ENCODE results near the gene DLX2. TPM values are rescaled to one million over a fixed set of nuclear protein-coding genes. Genes with fewer than 3 reads are reported as not detected.
"Not testable (repeated sequence)": the region's sequence is repeated elsewhere in the genome, so short reads cannot be mapped to it uniquely, and the experiment has no call there.

The DLX2 gene
- total RNA-seq, result not detected in 2 replicates

DNA sequence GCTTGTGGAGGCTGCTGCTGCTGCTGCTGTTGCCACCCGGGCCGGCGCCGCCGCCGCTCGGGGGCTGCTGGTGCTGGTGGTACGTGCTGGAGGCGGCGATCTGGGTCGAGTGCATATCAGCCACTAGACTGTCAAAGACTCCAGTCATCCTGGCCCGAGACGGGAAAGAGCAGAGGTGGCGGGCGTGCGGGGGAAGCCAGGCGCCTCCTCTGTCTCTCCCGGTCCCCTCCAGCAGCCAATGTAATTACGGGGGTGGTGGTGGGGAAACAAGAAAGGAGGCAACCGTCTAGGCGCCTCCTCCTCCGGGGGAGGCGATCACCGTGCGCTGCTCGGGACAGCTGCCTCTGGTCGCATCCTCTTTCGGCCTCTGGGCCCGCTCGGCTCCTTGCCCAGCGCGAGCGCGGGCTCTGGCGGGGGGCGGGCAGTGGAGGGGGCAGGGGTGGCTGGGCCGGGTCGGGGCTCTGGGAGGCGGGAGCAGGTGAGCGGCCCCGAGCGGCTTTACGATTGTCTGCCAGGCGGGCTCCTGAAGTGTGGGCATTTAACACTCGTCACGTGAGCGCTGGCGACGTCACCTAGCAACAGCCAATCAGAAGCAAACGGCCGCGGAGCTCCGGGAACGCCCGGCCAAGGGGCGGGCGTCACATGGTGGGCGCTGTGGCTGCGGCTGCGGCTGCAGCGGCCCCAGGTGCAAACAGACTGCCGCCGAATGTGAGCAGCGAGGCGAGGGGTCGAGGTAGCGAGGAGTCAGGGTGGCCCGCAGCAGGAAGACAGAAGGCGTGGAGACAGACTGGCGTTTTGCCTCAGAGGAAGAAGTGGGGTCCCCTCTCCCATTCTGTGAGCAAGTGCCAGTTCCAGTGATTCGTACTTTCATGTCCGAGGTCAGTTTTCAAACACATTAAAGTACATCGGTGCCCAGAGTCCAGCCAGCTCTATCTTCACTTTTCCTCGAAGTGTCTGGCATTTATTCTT, at the start of gene DLX2:
Gene DLX2 (minus strand): TSS at position 510 of the 969 bp plus-strand sequence. CDS start 362 bp downstream, at position 148.
- intact Hi-C loops (cut with micrococcal nuclease), result loop anchor here (1.0 to 5.0 kb wide), 8 partner anchors 8 to 1285 kb away; partner anchors contain the start of genes GAD1, PDK1 and SLC25A12

DNA sequence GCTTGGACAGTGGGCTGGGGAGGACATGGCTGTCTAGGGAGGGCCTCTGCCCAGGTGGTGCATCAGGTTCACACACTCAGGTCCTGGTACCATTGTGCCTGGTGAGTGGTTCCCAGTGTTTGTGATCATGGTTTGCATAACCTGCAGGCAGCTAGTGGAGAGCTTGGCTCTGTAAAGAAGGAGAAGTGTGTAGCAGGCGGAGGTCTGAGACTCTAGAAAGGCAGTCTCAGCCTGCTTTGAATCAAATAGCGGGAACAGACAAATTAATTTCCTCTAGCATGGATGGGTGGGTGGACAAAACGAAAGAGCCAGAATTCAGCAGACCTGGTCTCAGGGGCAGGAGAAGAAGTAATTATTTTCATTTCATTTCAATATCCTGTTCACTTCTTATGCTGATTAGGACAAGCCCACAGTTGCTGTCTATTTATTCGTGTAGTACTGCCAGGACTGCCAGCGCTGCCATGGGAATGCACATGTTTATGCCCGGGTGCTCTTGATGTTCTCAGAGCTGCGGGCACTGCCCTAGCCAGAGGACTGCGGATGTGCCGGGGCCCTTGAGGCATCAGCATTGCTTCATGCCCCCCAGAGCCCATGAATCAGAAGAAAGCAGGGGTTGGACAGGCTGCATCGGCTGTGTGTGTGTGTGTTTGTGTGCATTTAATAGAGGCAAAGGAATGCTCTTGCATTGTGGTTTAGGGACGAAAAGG, 45.4 kb upstream of the DLX2 start:
- intact Hi-C loops (cut with micrococcal nuclease), result no loop called here

DNA sequence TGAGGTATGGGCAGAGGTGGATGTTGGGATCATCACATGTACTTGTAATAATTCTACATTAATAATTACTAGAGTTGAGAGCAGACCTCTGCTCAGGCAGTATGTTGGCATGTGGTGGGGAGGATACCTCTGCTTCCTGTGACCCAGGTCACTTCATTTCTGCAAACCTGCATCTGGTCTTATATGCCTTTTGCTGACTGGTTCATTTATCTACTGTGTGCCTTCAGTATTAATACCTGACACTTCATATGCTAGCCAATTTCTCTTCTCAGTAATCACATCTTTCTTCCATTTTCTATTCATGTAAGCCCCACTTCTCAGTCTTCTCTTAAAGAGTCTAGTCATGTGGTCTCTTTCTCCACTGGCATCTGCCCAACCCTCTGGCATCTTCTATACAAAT, 41.1 kb upstream of the DLX2 start:
- intact Hi-C loops (cut with micrococcal nuclease), result no loop called here

DNA sequence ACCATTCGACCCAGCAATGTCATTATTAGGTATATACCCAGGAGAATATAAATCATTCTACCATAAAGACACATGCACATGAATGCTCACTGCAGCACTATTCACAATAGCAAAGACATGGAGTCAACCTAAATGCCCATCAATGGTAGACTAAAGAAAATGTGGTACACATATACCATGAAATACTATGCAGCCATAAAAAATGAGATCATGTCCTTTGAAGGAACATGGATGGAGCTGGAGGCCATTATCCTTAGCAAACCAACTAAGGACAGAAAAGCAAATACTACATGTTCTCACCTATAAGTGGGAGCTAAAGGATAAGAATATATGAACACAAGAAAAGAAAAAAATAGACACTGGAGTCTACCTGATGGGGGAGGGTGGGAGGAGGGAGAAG, 36.0 kb upstream of the DLX2 start:
- intact Hi-C loops (cut with micrococcal nuclease), result not testable (repeated sequence)

DNA sequence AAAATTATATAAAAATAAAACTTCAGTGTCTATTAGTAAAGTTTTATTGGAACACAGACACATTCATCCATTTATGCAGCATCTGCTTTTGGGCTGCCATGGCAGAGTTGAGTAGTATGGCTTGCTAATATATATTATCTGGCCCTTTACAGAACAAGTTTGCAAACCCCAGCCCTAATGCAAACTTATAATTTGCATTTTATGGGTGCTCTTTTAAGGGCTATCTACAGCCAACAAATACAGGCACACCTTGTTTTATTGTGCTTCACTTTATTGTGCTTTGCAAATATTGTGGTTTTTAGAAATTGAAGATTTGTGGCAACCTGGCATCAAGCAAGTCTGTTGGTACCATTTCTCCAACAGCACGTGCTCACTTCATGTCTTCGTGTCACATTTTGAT, 35.2 kb upstream of the DLX2 start:
- intact Hi-C loops (cut with micrococcal nuclease), result no loop called here

DNA sequence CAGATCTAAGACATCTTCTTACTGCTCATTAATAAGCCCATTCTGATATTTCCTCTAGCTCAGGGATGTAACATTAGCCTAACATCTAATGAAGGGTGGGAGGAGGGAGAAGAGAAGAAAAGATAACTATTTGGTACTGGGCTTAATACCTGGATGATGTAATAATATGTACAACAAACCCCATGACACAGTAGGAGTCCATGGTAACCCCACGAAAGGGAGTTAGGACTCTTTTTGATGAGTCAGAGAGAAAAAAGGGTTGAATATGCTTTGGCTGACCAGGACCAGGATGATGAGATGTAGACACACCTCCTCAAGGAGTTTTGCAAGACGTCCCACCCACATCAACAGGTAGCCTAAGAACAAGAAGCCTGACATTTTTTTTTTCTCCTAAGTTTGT, 34.4 kb upstream of the DLX2 start:
- intact Hi-C loops (cut with micrococcal nuclease), result no loop called here

DNA sequence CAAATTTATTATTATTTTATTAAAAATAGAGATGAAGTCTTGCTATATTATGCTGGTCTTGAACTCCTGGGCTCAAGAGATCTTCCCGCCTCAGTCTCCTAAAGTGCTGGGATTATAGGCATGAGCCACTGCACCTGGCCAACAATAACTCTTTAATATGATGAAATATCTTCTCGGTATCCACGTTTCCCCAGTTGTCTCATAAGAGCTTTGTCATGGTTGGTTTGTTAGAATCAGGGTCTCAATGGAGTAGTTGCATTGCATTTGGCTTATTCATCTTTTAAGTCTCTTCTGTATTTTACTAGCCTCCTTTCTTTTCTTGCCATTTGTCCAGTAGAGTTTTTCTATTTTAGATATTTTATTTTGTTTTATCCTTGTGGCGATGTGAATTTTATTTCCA, 32.7 kb upstream of the DLX2 start:
- intact Hi-C loops (cut with micrococcal nuclease), result no loop called here

DNA sequence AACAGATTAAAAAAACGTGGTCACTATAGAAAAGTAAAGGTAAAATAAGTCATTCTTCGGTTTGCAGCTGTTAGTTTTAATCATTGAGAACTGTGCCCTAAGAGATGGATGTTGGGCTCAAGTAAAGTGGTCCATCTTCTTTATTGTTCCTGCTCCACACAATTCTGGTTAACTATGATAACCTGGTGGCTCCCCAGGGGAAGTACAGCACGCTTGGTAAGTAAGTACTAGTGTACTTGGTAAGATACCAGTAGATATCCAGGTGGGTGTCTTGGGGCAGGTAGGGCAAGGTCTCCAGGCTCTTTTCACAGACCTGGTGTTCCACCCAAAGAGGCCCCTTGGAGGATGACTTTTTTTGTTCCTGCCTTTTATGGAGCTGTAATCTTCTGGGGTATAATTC, 31.6 kb upstream of the DLX2 start:
- intact Hi-C loops (cut with micrococcal nuclease), result no loop called here

DNA sequence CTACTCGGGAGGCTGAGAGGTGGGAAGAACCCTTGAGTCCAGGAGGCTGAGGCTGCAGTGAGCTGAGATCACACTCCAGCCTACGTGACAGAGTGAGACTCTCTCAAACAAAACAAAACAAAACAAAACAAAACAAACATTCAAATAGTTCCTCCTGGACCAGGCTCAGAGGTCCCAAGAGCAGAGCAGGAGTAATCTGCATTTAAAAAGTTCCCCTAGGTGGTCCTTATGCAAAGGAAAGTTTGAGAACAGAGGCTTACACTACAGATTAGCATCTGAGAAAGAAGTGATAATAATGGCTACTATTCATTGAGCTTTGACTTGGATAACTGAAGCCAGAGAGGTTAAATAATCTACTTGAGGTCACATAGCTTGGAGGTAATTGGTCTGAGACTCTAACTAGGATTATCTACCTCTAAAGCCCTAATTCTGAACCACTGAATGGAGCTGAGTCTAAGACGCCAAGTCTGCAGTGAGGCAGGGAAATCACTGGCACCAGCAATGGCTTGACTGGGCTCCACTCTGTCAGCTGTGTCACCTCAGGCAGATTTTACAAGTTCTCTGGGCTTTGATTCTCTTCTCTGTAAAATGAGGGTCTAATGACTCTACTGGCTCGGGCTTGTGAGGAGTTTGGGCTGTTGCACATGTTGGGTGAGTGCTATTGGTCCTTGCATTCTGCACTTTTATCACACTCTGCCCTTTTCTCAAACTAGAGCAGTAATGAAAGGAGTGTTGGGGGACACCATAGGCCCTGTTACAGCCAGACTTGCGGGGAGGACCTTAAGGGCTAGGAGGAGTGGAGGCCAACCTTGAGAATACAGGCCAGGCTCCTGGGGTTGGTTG, 29.2 kb upstream of the DLX2 start:
- intact Hi-C loops (cut with micrococcal nuclease), result no loop called here

DNA sequence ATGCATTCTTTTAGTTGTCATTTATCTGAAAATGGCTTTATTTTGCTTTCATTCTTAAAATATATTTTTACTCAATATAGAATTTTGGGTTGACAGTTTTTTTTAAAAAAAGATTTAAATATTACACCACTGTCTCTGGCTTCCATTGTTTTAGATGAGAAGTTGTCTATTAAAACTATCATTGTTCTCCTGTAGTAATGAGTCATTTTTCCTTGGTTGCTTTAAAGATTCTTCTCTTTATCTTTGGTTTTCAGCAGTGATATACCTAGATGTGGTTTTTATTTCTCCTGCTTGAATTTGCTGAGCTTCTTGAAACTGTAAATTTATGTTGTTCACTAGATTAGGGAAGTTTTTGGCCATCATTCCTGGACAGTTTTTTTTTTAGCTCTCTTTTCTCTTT, 26.7 kb upstream of the DLX2 start:
- intact Hi-C loops (cut with micrococcal nuclease), result loop anchor here (5.0 kb wide), 1 partner anchor 317 kb away; no protein-coding TSS in a partner anchor

DNA sequence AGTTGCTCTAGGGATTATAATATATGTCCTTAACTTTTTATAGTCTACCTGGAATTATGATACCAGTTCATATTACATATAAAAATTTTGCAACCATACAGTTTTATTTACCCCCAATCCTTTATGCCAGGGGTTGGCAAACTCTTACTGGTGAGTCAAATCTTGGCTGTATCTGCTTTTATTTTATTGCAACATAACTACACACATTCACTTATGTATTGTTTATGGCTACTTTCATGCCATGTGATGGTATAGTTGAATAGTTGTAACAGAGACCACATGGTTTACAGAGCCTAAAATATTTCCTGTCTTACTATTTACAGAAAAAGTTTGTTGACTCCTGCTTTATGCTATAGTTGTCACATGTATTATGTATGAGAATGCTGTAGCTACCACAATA, 25.8 kb upstream of the DLX2 start:
- intact Hi-C loops (cut with micrococcal nuclease), result loop anchor here (5.0 kb wide), 1 partner anchor 316 kb away; no protein-coding TSS in a partner anchor

DNA sequence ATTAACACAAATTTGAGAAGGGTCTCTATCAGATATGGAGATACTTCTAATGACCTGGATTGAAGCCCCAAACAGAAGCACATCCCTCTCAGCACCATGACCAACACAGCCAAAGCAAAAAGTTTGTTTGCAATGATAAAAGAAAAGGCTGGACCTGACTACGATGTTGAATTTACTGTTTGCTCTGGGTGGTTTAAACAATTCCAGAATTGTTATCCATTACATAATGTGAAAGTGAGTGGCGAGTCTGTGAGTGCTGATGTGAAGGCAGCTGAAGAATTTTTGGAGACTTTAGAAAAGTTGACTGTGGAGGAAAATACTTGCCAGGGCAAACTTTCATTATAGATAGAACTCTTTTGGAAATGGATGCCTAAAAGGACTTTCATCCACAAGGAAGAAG, 17.4 kb upstream of the DLX2 start:
- intact Hi-C loops (cut with micrococcal nuclease), result no loop called here

DNA sequence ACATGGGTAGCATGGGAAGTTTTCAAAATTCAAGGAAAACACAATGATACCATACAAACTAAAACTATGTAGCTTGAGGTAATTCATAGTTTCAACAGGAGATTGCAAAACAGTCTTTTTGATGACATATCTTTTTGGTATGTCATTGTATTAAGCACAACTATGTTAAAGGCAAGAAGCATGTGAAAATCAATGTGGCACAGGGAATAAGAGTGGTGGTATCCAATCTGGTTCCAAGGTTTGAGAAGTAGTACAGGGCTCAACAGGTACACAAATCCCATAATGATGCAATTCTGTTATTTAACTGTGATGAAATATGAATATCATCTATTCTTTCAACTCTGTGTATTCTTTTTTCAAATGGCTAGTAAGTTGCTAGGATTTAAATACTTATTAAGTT, 16.4 kb upstream of the DLX2 start:
- intact Hi-C loops (cut with micrococcal nuclease), result no loop called here

DNA sequence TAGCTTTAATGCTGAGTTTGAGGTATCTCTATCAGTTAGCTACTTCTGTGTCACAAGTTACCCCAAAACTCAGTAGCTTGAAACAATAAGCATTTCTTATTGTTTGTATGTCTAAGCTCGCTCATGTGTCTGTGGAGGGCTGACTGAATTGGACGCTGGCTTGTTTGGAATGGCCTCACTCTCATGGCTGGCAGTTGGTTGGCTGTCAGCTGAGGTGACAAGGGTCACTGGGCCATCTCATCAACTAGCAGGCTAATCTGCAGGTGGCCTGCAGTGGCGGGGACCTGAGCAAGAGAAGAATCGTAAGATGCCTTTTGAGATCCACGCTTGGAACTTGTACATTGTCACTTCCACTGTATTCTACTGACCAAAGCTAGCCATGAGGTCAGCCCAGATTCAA, 13.4 kb upstream of the DLX2 start:
- intact Hi-C loops (cut with micrococcal nuclease), result no loop called here

DNA sequence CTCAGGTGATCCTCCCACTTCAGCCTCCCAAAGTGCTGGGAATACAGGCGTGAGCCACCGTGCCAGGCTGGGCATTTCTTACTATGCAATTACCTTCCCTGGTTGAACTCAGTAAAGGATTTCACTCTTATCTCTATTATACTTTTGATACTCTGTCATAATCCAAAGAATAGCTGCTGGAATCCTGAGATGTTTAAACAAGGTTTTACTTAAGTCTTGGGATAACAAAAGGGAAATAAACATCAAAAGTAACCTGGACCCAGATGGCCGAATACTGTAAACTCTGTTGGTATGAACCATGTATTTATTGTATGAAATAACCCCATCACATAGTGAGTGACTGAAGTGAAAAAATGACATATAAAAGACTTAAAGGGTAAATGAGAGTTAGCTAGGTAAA, 11.9 kb upstream of the DLX2 start:
- intact Hi-C loops (cut with micrococcal nuclease), result loop anchor here (5.0 kb wide), 1 partner anchor 42 kb away; no protein-coding TSS in a partner anchor

DNA sequence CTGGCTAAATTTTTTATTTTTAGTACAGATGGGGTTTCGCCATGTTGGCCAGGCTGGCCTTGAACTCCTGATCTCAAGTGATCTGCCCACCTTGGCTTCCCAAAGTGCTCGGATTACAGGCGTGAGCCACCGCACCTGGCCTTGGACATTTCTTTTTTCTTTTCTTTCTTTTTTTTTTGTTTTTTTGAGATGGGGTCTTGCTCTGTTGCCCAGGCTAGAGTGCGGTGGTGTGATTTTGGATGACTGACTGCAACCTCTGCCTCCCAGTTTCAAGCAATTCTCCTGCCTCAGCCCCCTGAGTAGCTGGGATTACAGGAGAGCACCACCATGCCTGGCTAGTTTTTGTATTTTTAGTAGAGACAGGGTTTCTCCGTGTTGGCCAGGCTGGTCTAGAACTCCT, 11.5 kb upstream of the DLX2 start:
- intact Hi-C loops (cut with micrococcal nuclease), result loop anchor here (5.0 kb wide), 1 partner anchor 42 kb away; no protein-coding TSS in a partner anchor

DNA sequence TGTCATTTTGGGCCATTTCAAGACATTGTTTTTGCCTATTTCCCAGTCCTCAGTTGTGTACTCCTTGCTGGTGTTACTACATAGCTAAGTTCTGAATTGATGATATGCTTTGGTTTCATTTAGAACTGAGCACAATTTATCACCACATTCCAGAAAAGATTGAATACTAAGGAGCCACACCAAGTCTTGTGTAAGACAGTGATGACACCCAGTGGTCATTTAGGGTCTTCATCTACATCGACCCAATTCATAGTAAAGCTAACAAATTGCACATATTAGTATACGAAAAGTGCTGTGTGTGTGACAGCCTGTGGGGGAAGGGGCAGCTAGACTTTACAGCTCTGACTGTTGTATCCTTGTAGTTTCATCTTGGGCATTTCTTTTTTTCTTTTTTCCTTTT, 10.9 kb upstream of the DLX2 start:
- intact Hi-C loops (cut with micrococcal nuclease), result loop anchor here (5.0 kb wide), 1 partner anchor 41 kb away; no protein-coding TSS in a partner anchor

DNA sequence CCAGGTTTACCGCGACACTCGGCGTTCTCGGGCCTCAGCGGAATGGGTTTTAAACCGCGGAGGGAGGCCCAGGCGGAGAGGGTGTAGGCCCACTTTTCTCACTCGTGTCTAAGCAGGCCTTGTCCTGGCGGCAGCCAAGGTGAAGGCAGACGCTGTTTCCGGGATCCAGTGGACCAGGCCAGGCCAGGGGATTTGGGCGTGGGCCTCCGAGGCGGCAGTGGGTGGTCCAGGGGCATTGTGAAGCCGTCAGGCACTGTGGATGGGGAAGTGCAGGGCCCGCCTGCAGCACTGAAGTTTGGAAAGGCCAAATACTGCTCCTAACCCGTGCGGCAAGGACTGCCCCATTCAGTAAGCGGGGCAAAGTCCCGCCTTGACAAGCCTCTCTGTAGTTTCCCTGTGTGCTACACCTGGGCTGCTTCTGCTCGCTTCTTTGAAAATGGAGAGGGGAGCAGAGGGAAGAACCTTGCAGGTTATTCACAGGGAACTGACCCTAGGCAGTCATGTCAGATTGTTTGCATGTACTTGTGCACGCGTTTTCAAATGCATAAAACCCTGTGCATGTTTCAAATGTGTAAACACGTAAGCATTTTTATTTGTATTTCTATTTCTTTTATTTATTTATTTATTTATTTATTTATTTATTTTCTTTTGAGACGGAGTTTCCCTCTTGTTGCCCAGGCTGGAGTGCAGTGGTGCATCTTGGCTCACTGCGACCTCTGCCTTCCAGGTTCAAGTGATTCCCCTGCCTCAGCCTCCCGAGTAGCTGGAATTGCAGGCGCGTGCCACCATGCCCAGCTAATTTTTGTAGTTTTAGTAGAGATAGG, 7.5 kb upstream of the DLX2 start:
- intact Hi-C loops (cut with micrococcal nuclease), result loop anchor here (5.0 kb wide), 1 partner anchor 38 kb away; no protein-coding TSS in a partner anchor

DNA sequence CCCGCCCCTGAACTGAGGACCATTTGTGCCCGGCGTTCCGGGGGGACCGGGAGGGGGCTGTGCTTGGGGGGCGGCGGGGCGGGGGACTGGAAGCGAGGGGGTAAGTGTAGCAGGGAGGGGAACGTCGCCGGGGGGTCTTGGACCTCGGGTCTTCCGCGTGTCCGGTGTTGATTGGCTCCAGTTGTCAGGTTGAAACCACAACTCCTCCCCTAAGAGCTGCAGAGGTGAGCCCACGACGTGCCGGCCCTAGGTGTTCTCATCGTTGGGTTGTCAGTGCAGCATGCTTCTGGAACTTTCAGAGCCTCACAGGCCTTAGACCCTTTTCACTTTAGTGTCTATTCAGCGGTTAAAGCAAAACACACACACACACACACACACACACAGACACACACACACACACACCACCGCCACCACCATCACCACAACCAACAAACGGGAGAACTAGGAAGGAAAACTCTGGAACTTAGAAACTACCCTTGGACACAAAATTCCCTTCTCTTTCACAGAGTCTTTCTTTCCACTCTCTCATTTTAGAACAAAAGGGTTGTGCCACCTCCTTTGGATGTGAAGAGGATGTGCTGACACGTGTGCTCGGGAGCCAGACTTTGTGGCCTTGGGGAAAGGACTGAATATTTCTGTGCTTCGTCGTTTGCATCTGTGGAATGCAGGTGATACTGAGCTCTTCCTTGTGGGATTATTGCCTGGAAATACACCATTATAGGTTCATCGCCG, 6.7 kb upstream of the DLX2 start:
- intact Hi-C loops (cut with micrococcal nuclease), result no loop called here

DNA sequence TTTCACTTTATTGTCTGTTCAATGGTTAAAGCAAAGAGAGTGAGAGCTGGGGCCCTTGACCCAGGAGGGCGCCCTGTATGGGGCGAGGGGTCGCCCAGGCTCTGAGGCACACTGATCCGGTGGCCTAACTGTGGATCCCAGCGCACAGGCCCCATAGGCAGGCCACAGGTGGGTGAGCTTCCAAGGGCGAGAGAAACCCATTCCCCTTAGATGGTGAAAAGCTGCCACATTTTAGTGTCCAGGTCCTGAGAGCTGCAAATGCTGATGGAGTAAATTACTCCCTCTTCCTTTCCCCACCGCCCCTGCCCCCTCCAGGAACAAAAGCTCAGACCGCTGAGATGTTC, 5.9 kb upstream of the DLX2 start:
- intact Hi-C loops (cut with micrococcal nuclease), result no loop called here
